Subcutaneous abdominal adipose tissue (tissue), 5 donors: ENCODE data around the gene CGB5.
"Not testable (repeated sequence)": the region's sequence is repeated elsewhere in the genome, so short reads cannot be mapped to it uniquely, and the experiment has no call there.

ENCODE experiments used
- H3K27ac ChIP-seq: one replicate; pipeline ENCODE4 v1.7.0; 2013; ENCODE audit warnings: low read depth, mild to moderate bottlenecking, inconsistent platforms, low read length, moderate library complexity
- H3K27me3 ChIP-seq, 5 donors: one replicate each; pipeline ENCODE4 v1.7.0; 2013; ENCODE audit warnings: low read length in 5 of 5, inconsistent platforms in 1 of 5; ENCODE audit not compliant: control insufficient read depth in 5 of 5, insufficient read depth in 4 of 5
- H3K36me3 ChIP-seq, 5 donors: one replicate each; pipeline ENCODE4 v1.7.0; 2013; ENCODE audit warnings: low read length in 5 of 5; ENCODE audit not compliant: control insufficient read depth in 5 of 5, insufficient read depth in 5 of 5
- H3K4me1 ChIP-seq, 5 donors: one replicate each; pipeline ENCODE4 v1.7.0; 2013; ENCODE audit warnings: low read length in 5 of 5, mild to moderate bottlenecking in 3 of 5, moderate library complexity in 1 of 5; ENCODE audit not compliant: control insufficient read depth in 5 of 5, insufficient read depth in 5 of 5
- H3K4me3 ChIP-seq, 5 donors: one replicate each; pipeline ENCODE4 v1.7.0; 2013; ENCODE audit warnings: low read length in 5 of 5, low read depth in 1 of 5
- H3K9ac ChIP-seq, 5 donors: one replicate each; pipeline ENCODE4 v1.7.0; 2013; ENCODE audit warnings: low read length in 5 of 5, mild to moderate bottlenecking in 4 of 5, moderate library complexity in 3 of 5
- H3K9me3 ChIP-seq, 5 donors: one replicate each; pipeline ENCODE4 v1.7.0; 2013; ENCODE audit warnings: low read length in 5 of 5; ENCODE audit not compliant: control insufficient read depth in 5 of 5
- donor health status: healthy.
- donor health status: healthy.
- donor health status: healthy.
- donor health status: healthy.
- donor health status: healthy.

Gene CGB5

DNA sequence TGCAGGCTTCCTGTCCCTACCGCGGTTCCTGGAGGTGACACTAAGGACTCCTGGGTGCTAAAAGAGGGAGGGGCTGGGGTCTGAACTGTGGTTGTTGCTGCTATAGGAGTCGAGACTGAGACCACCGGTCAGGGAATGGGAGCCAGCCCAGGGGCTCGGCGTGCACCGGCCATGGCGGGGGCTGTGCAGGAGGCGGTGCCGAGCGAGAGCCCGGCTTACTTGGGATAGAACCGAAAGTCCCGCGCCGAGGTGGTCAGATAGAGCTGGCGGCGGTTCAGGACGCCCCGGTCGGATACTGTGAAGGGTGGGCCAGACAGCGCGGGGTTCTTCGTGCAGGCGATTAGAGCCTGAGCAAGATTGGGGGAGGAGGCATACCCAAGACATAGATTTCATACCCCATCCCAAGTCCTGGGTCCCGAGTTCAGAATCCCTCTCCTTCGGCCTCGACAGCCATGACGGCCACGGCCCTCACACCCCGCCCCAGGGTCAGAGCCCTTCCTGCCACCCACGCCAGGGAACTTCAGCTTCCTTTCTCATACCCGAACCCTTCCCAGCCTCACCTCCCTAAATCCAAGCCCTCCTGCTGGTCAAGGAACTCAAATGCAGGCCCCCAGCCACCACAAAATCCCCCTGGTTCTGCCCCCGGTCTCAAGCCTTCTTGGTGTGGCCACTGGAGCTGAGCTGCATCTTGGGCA, 13.4 kb downstream of the CGB5 start:
- H3K4me3 ChIP-seq, result peak overlapping the region; percentile 60 to 76 (median 66)
- H3K36me3 ChIP-seq, H3K9me3 ChIP-seq, H3K27ac ChIP-seq: not testable (repeated sequence)
- H3K9ac ChIP-seq, result peak overlapping the region in 3 of 5 donors; percentile 31 to 61 (median 39)
- peaks cover 2 to 30% (median 19%) of the 10 kb centered on the region in 5 donors for H3K27me3 ChIP-seq
- peaks cover 0 to 25% (median 20%) of the 10 kb centered on the region in 5 donors for H3K4me1 ChIP-seq

DNA sequence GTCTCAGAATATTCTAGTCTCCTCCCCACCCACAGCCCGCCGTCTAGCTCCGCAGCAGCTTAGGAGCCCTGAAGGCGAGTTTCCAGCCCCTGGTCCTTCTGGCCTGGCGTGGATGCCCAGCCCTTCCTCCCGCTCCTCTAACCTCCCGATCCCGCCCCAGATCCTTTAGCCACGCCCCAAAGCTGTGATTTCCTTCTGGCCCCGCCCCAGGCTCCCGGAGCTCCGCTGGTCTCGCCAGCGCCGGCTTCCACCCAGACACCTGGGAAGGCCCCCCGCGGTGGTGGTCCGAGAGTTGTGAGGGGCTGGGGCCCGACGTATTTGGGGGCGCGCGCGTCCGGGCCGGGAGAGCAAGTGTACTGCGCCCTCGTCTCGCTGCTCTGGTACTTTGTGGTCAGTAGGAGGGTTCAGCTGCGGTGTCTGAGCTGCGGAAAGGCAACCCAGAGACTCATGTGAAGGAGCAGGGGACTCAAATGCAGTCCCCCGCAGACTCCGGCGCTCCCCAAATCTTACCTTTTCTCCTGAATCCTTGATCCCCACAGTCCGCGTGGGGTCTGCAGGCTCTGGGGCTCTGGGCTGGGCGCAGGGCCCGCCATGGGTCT, 14.1 kb downstream of the CGB5 start, which contains the start of gene CGB7:
TSS of gene CGB7 (minus strand) at position 114 of the 599 bp plus-strand sequence. CDS start 2,374 bp downstream, outside the sequence.
- Histone ChIP-seq H3K9ac (peak within 1 kb of the TSS in 3 of 5 donors; percentile 31 to 61 (median 39)), H3K9me3 (no peaks in the 10 kb centered on the region), H3K36me3 (no peaks in the 10 kb centered on the region), H3K4me3 (peak within 1 kb of the TSS; percentile 60 to 76 (median 66)), H3K27me3 (peaks cover 2 to 30% (median 19%) of the 10 kb centered on the region in 5 donors), H3K4me1 (peaks cover 0 to 25% (median 20%) of the 10 kb centered on the region in 5 donors), H3K27ac (no peak within 1 kb of the TSS)

DNA sequence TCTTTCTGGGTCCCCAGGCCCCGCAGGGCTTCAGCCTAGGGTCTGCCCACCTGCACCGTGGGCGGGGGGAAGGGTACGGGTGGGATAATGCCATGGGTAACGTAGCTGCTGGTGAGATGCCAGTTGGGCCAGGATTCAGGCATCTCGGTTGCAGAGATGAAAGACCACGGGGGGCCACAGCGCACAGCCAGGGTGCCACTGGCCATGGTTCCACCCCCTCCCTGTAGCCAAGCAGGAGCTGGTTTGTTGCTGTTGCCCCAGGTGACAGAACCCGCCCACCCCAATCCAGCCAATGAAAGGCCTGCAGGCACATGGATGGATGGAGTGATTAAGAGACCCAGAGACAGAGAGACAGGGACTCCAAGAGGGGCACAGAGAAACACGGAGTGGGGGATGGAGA, 14.9 kb downstream of the CGB5 start:
- Histone ChIP-seq H3K27ac (no peak overlapping the region), H3K27me3 (peaks cover 2 to 32% (median 21%) of the 10 kb centered on the region in 5 donors), H3K36me3 (no peaks in the 10 kb centered on the region), H3K4me1 (peaks cover 0 to 25% (median 20%) of the 10 kb centered on the region in 5 donors), H3K4me3 (no peak overlapping the region), H3K9ac (no peak overlapping the region), H3K9me3 (no peaks in the 10 kb centered on the region)

DNA sequence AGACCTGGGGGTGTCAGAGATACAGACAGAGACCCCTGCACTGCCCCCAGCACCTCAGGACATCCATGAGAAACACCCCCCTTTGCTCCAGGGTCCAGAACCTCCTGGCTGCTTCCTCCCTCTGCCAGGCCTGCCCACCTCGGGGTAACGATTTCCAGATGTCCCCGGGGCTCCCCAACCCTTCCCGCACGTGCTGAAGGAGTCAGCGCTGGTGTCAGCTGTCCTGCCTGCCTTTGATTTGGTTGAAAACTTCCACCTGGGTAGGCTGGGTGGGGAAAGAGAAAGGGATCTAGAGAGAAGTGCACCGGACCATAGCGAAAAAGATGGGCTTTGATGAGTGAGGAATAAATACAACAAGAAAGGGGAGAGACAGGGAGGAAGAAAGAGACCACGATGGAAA, 15.4 kb downstream of the CGB5 start:
- Histone ChIP-seq H3K36me3 (no peaks in the 10 kb centered on the region), H3K27me3 (peaks cover 4 to 36% (median 26%) of the 10 kb centered on the region in 5 donors), H3K9ac (no peak overlapping the region), H3K4me3 (no peak overlapping the region), H3K9me3 (no peaks in the 10 kb centered on the region), H3K27ac (no peak overlapping the region), H3K4me1 (peaks cover 0 to 25% (median 20%) of the 10 kb centered on the region in 5 donors)

DNA sequence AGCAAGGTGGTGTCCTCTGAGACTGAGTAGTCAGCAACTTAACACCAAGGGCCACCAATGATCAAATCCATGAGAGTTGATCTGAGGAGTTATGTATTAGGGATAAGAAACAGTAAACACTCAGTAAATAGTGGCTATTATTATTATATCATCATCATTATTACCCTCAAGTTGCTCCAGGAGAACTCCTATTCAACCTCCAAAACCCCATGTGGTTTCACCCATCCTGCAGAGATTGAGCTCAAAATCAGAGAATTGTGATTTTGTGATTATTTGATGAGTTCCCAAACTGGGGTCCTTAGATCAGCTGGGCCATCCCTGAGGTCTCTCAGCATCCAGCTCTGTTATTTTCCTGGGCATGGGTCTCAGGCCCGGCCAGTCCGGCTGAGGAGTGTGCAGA, 17.4 kb downstream of the CGB5 start:
- H3K9ac ChIP-seq, result no peak overlapping the region
- no peaks in the 10 kb centered on the region for H3K36me3 ChIP-seq
- no peaks in the 10 kb centered on the region for H3K9me3 ChIP-seq
- no peak overlapping the region for H3K27ac ChIP-seq
- H3K4me3 ChIP-seq, result no peak overlapping the region
- peaks cover 16 to 46% (median 36%) of the 10 kb centered on the region in 5 donors for H3K27me3 ChIP-seq
- peaks cover 0 to 25% (median 19%) of the 10 kb centered on the region in 5 donors for H3K4me1 ChIP-seq

DNA sequence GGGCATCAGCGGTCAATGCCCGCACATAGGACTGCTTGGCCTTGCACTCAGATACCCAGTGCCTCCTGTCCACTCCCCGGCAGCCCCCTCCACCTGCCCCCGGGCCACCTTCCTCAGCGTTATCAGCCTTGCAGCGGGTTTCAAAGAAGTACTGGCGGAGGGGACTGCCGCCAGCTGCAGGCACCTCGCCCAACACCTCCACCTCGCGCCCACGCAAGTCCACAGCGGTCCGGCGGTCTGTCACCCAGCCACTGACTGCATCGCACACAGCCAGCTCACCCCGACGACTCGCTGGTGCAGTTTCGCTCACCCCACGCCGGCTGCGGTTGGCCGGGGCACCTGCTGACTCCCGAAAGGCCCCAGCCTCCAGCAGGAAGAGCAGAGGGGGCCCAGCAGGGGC, 17.8 kb downstream of the CGB5 start:
- Histone ChIP-seq H3K36me3 (no peaks in the 10 kb centered on the region), H3K4me1 (peaks cover 0 to 20% (median 15%) of the 10 kb centered on the region in 5 donors), H3K9me3 (no peaks in the 10 kb centered on the region), H3K9ac (no peak overlapping the region), H3K4me3 (no peak overlapping the region), H3K27ac (no peak overlapping the region), H3K27me3 (peaks cover 20 to 51% (median 41%) of the 10 kb centered on the region in 5 donors)

DNA sequence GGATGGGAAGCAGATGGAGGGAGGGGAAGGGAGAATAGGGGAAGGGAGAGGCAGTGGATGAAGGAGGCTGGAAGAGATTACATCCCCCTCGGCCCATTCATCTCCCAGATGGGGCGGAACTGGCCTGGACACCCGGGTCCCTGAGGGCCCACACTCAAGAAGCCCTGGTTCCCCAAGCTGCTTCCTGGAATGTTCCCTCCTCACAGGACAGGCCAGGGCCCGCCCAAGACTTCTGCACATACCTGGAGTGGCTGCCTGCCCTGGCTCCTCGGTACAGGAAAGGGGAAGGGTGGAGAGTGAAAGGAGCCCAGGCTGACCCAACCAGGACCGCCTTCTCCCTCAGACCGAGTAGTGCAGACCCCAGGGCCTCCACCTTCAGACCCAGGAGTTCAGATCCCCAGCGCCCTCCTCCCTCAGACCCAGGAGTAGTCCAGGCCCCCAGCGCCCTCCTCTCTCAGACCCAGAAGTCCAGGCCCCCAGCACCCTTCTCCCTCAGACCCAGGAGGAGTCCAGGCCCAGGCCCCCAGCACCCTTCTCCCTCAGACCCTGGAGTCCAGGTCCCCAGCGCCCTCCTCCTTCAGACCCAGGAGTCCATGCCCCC, 20.5 kb downstream of the CGB5 start:
- Histone ChIP-seq H3K27me3 (peaks cover 23 to 53% (median 43%) of the 10 kb centered on the region in 5 donors), H3K4me3 (no peak overlapping the region), H3K4me1 (peaks cover 0 to 4% (median 0%) of the 10 kb centered on the region in 5 donors), H3K36me3 (no peaks in the 10 kb centered on the region), H3K9me3 (no peaks in the 10 kb centered on the region), H3K9ac (no peak overlapping the region), H3K27ac (no peak overlapping the region)

DNA sequence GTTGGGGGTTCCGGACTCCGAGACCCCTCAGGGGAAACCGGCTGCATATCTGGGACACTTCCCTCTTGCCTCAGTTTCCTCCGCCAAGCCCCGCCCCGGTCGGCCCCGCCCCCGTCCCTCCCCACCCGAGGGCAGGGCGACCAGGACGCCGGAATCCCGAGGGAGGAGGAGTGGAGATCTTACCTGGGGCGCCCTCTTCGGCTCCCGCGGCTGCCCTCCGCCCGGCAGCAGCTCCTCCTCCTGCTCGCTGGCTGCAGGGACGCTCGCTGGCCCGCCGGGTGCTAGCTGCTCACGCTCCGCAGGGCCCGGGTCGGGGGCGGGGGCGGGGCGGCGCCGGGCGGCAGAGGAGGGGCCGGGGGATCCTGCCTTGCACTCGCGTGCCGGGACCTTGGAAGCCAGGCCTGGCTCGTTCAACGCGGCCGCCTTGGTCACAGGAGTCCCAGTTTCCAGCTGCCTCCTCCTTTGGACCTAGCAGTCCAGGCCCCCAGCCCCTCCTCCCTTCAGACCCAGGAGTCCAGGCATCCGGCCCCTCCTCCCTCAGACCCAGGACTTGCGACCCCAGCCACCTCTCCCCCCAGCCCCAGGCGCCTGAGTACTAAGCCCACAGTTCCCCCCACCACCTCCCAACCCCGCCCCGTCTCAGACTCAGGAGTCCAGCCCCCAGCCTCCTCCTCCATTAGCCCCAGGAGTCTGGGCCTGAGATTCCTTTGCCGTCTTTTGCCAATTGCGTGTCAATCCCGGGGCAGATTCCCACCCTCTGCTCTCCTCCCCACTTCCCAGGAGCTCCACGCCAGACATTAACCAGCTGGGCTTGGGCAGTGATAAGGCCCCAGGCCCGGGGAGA, 21.3 kb downstream of the CGB5 start, which contains the start of gene NTF4:
TSS of gene NTF4 (minus strand) at position 51 of the 844 bp plus-strand sequence. CDS start 2,821 bp downstream, outside the sequence.
- Histone ChIP-seq H3K4me1 (peaks cover 0 to 4% (median 0%) of the 10 kb centered on the region in 5 donors), H3K4me3 (no peak within 1 kb of the TSS), H3K9me3 (no peaks in the 10 kb centered on the region), H3K27ac (no peak within 1 kb of the TSS), H3K27me3 (peaks cover 23 to 58% (median 46%) of the 10 kb centered on the region in 5 donors), H3K9ac (no peak within 1 kb of the TSS), H3K36me3 (no peaks in the 10 kb centered on the region)

DNA sequence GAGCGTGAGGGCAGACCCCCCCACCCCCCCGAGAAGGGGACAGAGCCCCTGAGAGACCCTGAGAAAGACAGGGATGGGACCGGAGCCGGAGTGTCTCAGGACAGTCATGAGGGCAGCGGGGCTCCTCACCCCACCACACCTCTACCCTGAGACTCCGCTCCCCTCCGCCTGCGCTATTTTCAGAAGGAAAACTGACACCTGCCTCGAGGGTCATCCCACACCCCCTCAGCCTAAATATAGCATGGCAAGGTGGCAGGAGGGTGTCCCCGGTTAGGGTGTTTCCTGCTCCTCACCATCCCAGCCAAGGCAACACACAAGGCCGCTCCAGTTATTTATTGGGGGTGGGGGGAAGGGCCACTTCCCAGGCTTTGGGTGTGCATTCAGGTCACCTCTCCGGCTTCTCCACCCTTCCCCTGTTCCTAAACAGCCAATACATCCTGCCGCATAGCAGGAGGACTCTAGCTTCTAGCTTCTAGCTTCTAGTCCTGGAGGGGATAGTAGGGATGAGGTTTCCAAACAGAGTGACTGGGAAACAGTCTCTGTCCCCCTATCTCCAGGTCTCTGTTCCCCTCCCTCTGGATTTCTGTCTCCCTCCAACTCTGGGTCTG, 22.4 kb downstream of the CGB5 start:
- peaks cover 28 to 66% (median 54%) of the 10 kb centered on the region in 5 donors for H3K27me3 ChIP-seq
- no peaks in the 10 kb centered on the region for H3K36me3 ChIP-seq
- no peak overlapping the region for H3K9ac ChIP-seq
- no peak overlapping the region for H3K4me3 ChIP-seq
- no peak overlapping the region for H3K27ac ChIP-seq
- H3K9me3 ChIP-seq, result no peaks in the 10 kb centered on the region
- H3K4me1 ChIP-seq, result peaks cover 0 to 4% (median 0%) of the 10 kb centered on the region in 5 donors
